ENCODE data around the gene CLCN4. TPM values are rescaled to one million over a fixed set of nuclear protein-coding genes. Genes with fewer than 3 reads are reported as not detected.

The CLCN4 gene
- total RNA-seq, 1 experiment from 2014 or later, result 3.6 TPM

GRCh38 chrX:10166731-10167151 lies 10.0 kb downstream of the CLCN4 start:
- no peak for DNase-seq (ENCODE audit: low read depth)

DNA sequence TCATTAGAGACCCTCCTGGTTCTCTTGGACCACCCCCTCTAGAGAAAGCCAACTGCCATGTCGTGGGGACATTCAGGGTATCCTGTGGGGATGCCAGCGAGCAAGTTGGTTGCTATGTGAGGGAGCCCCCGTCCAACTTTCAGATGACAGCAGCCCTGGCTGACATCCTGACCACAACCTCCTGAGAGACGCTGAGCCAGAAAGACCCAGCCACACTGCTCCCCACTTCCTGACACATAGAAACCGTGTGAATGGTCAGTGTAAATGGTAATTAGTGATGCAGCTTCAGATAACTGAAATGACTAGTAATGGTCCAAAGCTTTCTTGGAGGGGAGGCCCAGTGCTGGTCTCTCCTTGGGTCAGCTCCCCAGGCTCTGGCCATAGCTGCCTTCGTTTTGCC lies 10.8 kb downstream of the CLCN4 start:
- DNase-seq (ENCODE audit: low read depth), result no peak

- no peak for DNase-seq (ENCODE audit: low read depth)
These were observed 11.5 kb downstream of the CLCN4 start for GRCh38 chrX:10168226-10168625.

- no peak for DNase-seq (ENCODE audit: low read depth)
These were observed 12.4 kb downstream of the CLCN4 start for GRCh38 chrX:10169175-10169574.

DNA sequence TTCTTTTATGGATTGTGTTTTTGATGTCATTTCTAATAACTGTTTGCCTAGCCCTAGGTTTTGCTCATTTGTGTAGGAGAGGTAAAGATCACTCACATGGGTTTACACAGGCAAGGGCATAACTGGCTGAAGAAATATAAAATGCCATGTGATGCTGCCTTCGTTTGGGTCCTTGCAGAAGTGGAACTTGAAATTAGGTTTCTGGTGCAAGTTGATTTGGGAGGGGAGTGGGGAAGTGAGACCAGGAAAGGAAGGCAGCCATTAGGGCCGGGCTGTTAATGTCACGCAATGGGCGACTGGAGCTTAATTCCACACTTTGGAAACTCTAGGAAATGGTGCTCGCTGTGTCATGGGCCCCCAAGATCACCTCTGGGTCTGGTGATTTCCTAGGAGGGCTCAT lies 14.5 kb downstream of the CLCN4 start:
- DNase-seq (ENCODE audit: low read depth), result no peak

DNA sequence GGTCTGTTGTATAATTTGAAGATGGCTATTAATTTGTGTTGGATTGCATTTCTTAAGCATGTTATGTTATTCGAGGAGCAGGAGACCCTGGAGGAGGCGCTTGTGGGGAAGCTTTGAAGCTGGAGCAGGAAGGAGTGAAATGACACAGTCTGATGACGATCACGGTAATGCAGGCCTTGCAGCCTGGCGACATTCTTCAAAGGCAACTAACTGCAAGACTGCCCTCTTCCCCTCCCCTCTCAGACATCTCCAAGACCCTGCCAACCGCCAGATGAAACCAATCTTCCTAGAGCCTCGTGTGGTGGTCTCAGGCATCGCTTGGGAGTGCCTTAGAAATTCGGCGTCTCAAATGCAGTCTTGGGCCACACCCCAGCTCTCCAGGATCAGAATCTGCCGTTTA lies 16.1 kb downstream of the CLCN4 start:
- DNase-seq (ENCODE audit: low read depth), result no peak

GRCh38 chrX:10173331-10173900 lies 16.6 kb downstream of the CLCN4 start:
- peak; percentile 86 for DNase-seq (ENCODE audit: low read depth)

- no peak for DNase-seq (ENCODE audit: low read depth)
These were observed 17.3 kb downstream of the CLCN4 start for GRCh38 chrX:10174051-10174450.

DNA sequence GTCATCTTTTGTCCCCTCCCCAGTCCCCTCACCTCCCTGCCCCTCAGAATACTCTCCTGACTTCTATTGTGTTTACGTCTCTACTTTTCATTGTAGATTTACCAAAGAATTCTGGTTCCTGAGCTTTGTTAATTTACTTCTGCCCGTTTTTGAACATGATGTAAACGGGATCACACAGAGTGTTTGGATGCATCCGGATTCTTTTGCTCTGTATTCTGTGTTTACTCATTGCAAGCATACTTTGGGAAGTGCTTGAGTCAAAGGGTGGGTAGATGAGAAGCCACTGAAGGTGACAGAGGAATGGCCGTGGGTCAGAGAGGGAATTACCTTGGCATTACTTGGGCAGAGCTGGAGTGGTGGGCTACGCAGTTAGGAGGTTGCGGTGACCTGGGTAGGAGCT lies 18.0 kb downstream of the CLCN4 start:
- DNase-seq (ENCODE audit: low read depth), result no peak

DNA sequence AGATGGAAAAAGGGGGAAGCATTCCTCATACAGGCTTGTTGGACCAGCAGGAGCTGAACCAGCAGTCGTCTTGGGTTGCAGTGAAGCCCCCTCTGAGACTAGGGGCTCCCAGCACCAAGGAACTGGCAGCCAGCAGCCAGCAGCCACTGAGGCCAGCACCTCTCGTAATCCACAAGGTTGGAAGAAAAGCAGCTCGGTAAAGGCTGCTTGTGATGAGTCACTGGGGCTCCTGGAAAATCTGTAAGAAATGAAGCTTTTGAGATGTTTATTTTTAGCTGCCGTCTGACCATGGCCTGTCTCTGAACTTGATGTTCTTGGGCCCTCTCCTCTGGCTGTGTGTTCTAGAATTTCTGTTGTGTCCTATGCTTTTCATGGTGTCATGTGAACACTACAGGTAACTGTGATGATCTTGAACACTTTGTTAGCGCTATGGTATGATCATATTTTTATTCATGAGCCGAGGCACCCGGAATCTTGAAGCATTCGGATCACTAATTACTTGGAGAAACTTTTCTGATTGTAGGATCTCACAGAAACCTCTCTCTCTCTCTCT lies 18.6 kb downstream of the CLCN4 start:
- peak; percentile 56 for DNase-seq (ENCODE audit: low read depth)

DNA sequence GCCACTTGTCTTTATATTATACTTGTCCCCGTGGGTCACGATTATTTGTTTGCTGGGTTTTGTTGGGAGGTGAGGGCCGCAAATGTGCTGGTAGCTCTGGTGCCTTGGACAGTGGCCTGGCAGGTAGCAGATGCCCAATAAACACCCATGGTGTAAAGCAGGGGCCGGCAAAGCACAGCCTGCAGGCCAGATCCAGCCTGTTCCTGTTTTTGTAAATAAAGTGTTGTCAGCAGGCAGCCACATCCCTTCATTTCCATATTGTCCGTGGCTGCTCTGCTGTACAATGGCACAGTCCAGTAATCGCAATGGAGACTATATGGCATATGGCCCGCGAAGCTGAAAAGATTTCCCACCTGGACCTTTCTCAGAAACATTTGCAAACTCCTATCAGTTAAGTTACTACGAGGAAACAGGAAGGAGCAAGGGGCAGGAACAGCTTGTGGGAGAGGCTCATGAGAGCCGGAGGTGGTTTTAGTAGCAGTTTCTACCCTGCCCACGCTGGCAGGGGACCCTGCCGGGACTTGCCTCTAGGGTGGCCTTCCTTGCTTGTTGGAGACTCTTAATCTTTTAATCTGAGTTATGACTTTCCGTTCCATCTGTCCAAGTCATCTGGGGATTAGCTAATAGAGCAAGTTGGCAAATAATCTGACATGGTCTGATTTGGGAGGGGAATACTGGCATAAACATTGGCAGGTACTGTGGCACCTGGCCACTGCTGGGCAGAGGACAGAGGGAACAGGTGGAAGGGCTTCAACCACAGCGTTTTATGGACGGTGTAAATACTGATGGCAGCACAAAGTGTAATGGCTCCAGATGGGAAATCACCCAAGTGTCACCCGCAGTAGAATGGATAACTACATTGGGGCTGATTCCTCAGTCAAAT lies 19.6 kb downstream of the CLCN4 start:
- no peak for DNase-seq (ENCODE audit: low read depth)

GRCh38 chrX:10177004-10177396 lies 20.2 kb downstream of the CLCN4 start:
- no peak for DNase-seq (ENCODE audit: low read depth)

- peak; percentile 15 for DNase-seq (ENCODE audit: low read depth)
These were observed 20.8 kb downstream of the CLCN4 start for GRCh38 chrX:10177601-10178000.

DNA sequence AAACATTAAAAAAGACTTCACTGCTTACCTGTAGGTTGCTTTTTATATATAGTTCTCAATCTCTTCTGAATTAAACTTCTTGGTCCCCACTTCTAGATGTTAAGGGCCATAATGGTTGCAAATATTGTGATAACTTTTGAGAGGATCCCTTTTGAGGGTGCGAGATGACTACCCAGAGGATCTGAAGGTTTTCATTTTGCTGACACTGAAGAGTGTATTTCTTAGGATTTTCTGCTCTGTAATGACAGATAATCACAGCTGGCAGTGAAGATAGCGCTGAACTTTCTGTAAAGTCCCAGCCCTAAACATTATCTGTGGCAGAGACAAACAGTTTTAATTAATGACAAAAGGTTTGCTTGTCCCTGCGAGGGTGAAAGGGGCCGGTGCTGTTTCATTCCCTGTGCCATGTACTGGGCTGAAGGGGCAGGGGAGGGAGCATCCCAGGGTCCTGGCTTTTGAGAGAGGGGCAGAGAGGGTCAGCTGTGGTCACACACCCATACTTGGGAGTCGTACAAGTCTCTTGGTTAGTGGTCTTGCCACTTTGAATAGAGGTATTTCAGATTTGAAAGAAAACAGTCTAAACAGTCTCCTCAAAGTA lies 22.2 kb downstream of the CLCN4 start:
- no peak for DNase-seq (ENCODE audit: low read depth)

GRCh38 chrX:10183760-10184159 lies 27.0 kb downstream of the CLCN4 start:
- no peak for DNase-seq (ENCODE audit: low read depth)

DNA sequence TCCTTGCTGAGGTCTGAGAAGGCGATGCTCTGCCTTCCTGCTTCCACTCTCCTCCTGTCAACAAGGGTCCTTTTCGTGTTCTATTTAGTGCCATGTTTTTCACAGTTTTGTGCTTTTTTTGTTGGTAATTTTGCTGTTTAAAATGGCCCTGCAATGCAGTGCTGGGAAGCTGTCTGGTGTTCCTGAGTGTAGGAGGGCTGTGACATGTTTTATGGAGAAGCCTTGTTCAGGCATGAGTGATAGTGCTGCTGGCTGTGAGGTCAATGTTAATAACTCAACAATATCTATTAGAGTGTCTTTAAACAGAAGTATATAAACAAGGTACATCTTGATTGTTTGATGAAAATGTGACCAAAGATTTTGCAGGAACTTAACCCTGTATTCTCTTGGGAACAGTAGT lies 27.6 kb downstream of the CLCN4 start:
- no peak for DNase-seq (ENCODE audit: low read depth)

DNA sequence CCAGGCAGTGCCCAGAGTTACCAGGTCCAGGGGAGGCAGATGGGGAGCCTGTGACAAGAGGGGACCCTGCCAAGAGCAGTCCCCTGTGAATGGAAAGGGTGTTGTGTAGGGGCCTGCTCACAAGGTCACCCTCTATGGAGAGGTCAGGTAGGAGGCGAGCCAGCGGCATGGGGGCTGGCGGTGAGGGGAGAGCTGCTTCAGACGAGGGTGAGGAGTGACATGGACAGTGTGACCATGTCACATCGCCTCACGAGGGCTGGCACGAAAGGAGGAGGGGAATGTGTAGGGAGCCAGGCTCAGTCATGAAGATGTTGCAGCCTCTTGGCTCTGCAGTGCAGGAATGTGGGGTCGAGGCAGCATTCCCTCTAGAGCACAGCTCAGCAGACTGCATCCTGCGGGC lies 29.6 kb downstream of the CLCN4 start:
- no peak for DNase-seq (ENCODE audit: low read depth)

GRCh38 chrX:10187421-10187820 lies 30.6 kb downstream of the CLCN4 start:
- no peak for DNase-seq (ENCODE audit: low read depth)

DNA sequence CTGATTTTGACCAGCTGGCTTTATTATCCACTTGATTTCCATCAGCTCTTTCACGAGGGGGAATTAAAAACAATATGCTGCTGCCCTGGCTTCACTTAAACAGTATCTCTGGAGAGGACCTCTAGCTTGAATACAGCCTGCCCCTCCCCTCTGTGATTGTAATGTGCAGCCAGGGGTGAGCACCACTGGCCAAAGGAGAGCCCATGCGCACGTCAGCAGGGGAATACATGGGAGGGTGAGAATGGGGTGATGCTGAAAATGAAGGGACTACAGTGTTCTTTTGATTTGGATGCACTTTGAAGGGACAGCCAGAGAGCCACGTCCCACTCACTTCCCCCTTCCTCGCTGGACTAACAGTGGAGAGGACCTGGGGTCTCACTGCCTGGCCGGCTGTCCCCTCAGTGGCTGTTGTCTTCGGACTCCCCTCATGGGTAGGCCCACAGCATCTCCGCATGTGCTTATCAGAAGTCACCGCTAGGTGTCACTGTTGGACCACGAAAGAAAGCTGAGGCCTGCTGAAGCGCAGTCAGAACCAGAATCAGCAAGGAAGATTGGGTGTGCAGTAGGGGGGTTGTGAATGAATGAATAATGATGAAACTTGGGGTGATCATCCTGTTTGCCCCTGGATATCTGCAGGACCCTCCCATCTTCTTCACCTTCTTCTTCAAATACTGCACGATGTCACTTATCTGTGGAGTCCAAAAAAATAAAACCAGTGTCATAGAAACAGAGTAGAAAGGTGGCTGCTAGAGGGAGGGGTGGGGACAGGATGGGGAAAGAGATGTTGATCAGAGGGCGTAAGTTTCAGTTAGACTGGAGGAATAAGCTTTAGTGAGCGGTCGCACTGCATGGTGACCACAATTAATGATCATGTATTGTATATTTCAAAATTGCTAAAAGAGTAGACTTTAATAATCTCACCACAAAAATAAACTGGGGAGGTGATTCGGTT lies 32.8 kb downstream of the CLCN4 start:
- peak; percentile 41 for DNase-seq (ENCODE audit: low read depth)

- peak; percentile 67 for DNase-seq (ENCODE audit: low read depth)
These were observed 33.6 kb downstream of the CLCN4 start for GRCh38 chrX:10190367-10190766.

DNA sequence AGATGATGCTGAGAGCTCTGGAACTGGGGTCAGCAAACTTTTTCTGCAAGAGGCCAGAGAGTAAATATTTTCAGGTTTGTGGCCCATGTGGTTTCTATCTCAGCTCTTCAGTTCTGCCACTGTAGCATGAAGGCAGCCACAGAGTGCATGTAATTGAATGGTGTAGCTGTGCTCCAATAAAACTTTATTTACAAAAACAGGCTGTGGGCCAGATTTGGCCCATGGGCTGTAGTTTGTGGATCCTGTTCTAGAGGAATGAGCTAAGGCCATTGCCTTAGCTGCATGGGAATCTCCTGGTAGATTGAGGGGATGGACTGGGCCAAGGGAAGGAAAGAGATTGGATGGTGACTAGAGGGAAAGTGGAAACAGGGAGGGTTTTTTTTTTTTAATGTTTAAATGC lies 36.8 kb downstream of the CLCN4 start:
- DNase-seq (ENCODE audit: low read depth), result no peak

All from LHCN-M2 (cell line).